ENCODE data around the gene ARFGEF3. TPM values are rescaled to one million over a fixed set of nuclear protein-coding genes. Genes with fewer than 3 reads are reported as not detected.

The ARFGEF3 gene
- total and polyA plus RNA-seq, 2 donors (not counting 1 experiment from before 2014, with no cell fraction given): not detected

DNA sequence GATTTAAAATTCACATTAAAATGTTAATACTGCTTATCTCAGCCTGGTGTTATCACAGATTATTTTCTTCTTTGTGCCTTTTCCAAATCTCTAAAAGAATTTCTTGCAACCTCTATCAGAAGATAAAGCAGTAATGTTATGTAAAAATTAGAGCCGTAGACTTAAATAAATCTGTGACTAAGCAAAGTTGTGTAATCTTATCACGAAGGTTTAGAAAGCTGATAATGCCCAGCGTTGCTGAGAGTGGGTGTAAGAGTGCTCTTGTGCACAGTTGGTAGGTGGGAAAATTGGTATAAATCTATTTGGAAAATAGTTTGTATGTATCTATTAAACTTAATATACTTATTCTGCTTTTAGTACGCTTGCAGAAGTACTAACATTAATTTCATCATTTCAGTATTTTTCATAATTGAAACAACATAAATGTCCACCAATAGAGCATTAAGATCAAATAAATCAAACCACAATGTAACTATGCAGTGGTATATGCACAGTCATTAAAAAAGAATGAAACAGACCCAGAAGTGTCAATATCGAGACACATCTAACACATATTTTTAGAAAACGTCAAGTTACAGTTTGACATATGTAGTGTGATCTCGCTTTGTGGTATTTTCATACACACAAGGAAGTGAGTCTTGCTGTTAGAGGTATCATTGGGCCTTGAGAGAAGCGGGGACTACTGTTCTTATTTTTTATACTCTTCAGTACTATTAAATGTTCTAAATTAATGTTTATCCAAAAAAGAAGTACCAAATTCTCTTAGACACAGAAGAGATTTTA, 111.0 kb downstream of the ARFGEF3 start:
- Histone ChIP-seq H3K4me1 (ENCODE audit: control insufficient read depth in 2 of 2, insufficient read depth in 2 of 2, low read length in 2 of 2) (no peaks in the 10 kb centered on the region), H3K9me3 (ENCODE audit: control extremely low read depth in 1 of 3, control insufficient read depth in 2 of 3, insufficient read depth in 1 of 3, low read length in 2 of 3) (no peaks in the 10 kb centered on the region), H2AFZ (ENCODE audit: insufficient read depth, low read depth, low read length, poor library complexity, severe bottlenecking) (no peak overlapping the region), H3K27me3 (replicated peaks in 1 of 4; ENCODE audit: control extremely low read depth in 1 of 4, control insufficient read depth in 3 of 4, insufficient read depth in 4 of 4, low read length in 3 of 4) (peaks cover 0 to 3% (median 1%) of the 10 kb centered on the region in 4 experiments), H3K4me3 (ENCODE audit: control extremely low read depth in 1 of 5, extremely low read depth in 1 of 5, insufficient read depth in 1 of 5, low read depth in 2 of 5, low read length in 4 of 5) (no peak overlapping the region), H3K9ac (ENCODE audit: low read length) (no peak overlapping the region), H3K4me2 (replicated peaks; ENCODE audit: low read depth, low read length, poor library complexity, severe bottlenecking) (no peak overlapping the region), H3K79me2 (ENCODE audit: control insufficient read depth, insufficient read depth, low read length) (no peaks in the 10 kb centered on the region), H3K36me3 (replicated peaks in 1 of 2; ENCODE audit: control extremely low read depth in 1 of 2, control insufficient read depth in 1 of 2, extremely low read depth in 1 of 2, insufficient read depth in 2 of 2, low read length in 1 of 2) (no peaks in the 10 kb centered on the region), H4K20me1 (ENCODE audit: control insufficient read depth, insufficient read depth, low read length, poor library complexity, severe bottlenecking) (no peaks in the 10 kb centered on the region), H3K27ac (ENCODE audit: low read length in 2 of 2) (no peak overlapping the region)
- H3K27ac Mint-ChIP-seq: no peak overlapping the region
- no peak for ATAC-seq (ENCODE audit: low read depth)
- WGBS (ENCODE audit: insufficient coverage): 100% methylated on average over 1 of the region's 8 CpGs
- peaks cover 9% of the 10 kb centered on the region for H3K27me3 Mint-ChIP-seq
- H3K4me3 Mint-ChIP-seq: no peak overlapping the region
- CTCF ChIA-PET: no interaction called here
- no peaks in the 10 kb centered on the region for H3K9me3 Mint-ChIP-seq (ENCODE audit: insufficient read depth)
- TF ChIP-seq, protein P1, sequence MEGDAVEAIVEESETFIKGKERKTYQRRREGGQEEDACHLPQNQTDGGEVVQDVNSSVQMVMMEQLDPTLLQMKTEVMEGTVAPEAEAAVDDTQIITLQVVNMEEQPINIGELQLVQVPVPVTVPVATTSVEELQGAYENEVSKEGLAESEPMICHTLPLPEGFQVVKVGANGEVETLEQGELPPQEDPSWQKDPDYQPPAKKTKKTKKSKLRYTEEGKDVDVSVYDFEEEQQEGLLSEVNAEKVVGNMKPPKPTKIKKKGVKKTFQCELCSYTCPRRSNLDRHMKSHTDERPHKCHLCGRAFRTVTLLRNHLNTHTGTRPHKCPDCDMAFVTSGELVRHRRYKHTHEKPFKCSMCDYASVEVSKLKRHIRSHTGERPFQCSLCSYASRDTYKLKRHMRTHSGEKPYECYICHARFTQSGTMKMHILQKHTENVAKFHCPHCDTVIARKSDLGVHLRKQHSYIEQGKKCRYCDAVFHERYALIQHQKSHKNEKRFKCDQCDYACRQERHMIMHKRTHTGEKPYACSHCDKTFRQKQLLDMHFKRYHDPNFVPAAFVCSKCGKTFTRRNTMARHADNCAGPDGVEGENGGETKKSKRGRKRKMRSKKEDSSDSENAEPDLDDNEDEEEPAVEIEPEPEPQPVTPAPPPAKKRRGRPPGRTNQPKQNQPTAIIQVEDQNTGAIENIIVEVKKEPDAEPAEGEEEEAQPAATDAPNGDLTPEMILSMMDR (IDR thresholded peaks at IDR 0.05): no peak
- TF ChIP-seq EZH2 (IDR thresholded peaks at IDR 0.05; ENCODE audit: borderline replicate concordance, insufficient read depth, low read depth, low read length, poor library complexity, severe bottlenecking): no peak
- intact Hi-C loops (cut with micrococcal nuclease): no loop called here
- no peak for DNase-seq
- POLR2A ChIA-PET: no interaction called here
- no peaks in the 10 kb centered on the region for H3K4me1 Mint-ChIP-seq

DNA sequence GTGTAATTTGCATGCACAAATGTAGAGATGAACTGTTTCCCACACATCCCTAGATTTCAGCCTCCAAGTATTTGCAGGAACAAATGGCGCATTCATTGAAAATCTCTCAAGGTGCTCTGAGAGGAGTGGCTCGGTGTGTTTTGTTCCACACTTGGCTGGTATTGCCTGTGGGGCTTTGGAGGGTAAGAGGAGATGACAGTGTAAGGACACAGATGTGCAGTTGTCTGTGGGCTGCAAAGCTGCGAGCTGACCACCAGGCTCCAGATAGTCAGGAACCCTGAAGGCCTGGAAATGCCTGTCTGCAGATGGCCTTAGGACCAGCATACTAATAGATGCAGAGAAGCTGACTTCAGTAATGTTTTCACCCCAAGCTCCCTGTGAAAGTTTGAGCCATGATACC, 114.2 kb downstream of the ARFGEF3 start:
- H3K27ac Mint-ChIP-seq: no peak overlapping the region
- WGBS (ENCODE audit: insufficient coverage): 92% methylated on average over 3 of the region's 3 CpGs
- no peak overlapping the region for H3K4me3 Mint-ChIP-seq
- Histone ChIP-seq H3K36me3 (replicated peaks in 1 of 2; ENCODE audit: control extremely low read depth in 1 of 2, control insufficient read depth in 1 of 2, extremely low read depth in 1 of 2, insufficient read depth in 2 of 2, low read length in 1 of 2) (no peaks in the 10 kb centered on the region), H3K4me2 (replicated peaks; ENCODE audit: low read depth, low read length, poor library complexity, severe bottlenecking) (no peak overlapping the region), H2AFZ (ENCODE audit: insufficient read depth, low read depth, low read length, poor library complexity, severe bottlenecking) (no peak overlapping the region), H3K4me1 (ENCODE audit: control insufficient read depth in 2 of 2, insufficient read depth in 2 of 2, low read length in 2 of 2) (no peaks in the 10 kb centered on the region), H3K79me2 (ENCODE audit: control insufficient read depth, insufficient read depth, low read length) (no peaks in the 10 kb centered on the region), H3K4me3 (ENCODE audit: control extremely low read depth in 1 of 5, extremely low read depth in 1 of 5, insufficient read depth in 1 of 5, low read depth in 2 of 5, low read length in 4 of 5) (no peak overlapping the region), H3K9ac (ENCODE audit: low read length) (no peak overlapping the region), H3K27me3 (replicated peaks in 1 of 4; ENCODE audit: control extremely low read depth in 1 of 4, control insufficient read depth in 3 of 4, insufficient read depth in 4 of 4, low read length in 3 of 4) (no peaks in the 10 kb centered on the region), H3K27ac (ENCODE audit: low read length in 2 of 2) (no peak overlapping the region), H3K9me3 (ENCODE audit: control extremely low read depth in 1 of 3, control insufficient read depth in 2 of 3, insufficient read depth in 1 of 3, low read length in 2 of 3) (no peaks in the 10 kb centered on the region), H4K20me1 (ENCODE audit: control insufficient read depth, insufficient read depth, low read length, poor library complexity, severe bottlenecking) (no peaks in the 10 kb centered on the region)
- POLR2A ChIA-PET: no interaction called here
- intact Hi-C loops (cut with micrococcal nuclease): no loop called here
- ATAC-seq (ENCODE audit: low read depth) (no peak), DNase-seq (no peak)
- CTCF ChIA-PET: no interaction called here
- TF ChIP-seq, protein P1 (IDR thresholded peaks at IDR 0.05): no peak
- TF ChIP-seq EZH2 (IDR thresholded peaks at IDR 0.05; ENCODE audit: borderline replicate concordance, insufficient read depth, low read depth, low read length, poor library complexity, severe bottlenecking): no peak
- H3K4me1 Mint-ChIP-seq: no peaks in the 10 kb centered on the region
- H3K9me3 Mint-ChIP-seq (ENCODE audit: insufficient read depth): no peaks in the 10 kb centered on the region
- no peaks in the 10 kb centered on the region for H3K27me3 Mint-ChIP-seq
